VCaP (cell line): ENCODE results near the gene KCNK4.

Experiments used
- H3K27ac ChIP-seq: fragments of 450-650 bp; 2 replicates; pipeline ENCODE4 v1.5.1; 2017
- CTCF ChIP-seq: fragments of 450-650 bp; conservative IDR thresholded peaks from 2 replicates; pipeline ENCODE4 v1.5.1; 2017; ENCODE audit warnings: mild to moderate bottlenecking, moderate library complexity

Gene KCNK4

GRCh38 chr11:64245797-64246620, 45.1 kb upstream of the KCNK4 start:
- no peak for TF ChIP-seq CTCF
- peak overlapping the region; percentile 95 for H3K27ac ChIP-seq

GRCh38 chr11:64246621-64246870, 44.6 kb upstream of the KCNK4 start:
- peak overlapping the region; percentile 95 for H3K27ac ChIP-seq

GRCh38 chr11:64246871-64247728, 44.0 kb upstream of the KCNK4 start, which contains the start of gene PPP1R14B:
TSS of gene PPP1R14B (minus strand) at chr11:64246943. CDS start at chr11:64246673, 270 bp downstream.
- H3K27ac ChIP-seq, result peak within 1 kb of the TSS; percentile 95
- TF ChIP-seq CTCF, result peak; percentile 70

- peak overlapping the region; percentile 95 for H3K27ac ChIP-seq
- no peak for TF ChIP-seq CTCF
Measured at GRCh38 chr11:64247729-64248531, 43.2 kb upstream of the KCNK4 start.

- H3K27ac ChIP-seq, result peak overlapping the region; percentile 95; the same call in 1 of the 2 replicates
- no peak for TF ChIP-seq CTCF
Measured at GRCh38 chr11:64248578-64248977, 42.5 kb upstream of the KCNK4 start.

GRCh38 chr11:64249038-64249437, 42.1 kb upstream of the KCNK4 start:
- peak overlapping the region; percentile 95; the same call in 1 of the 2 replicates for H3K27ac ChIP-seq
- no peak for TF ChIP-seq CTCF

- H3K27ac ChIP-seq, result peak overlapping the region; percentile 89; the same call in 1 of the 2 replicates
- TF ChIP-seq CTCF, result no peak
Measured at GRCh38 chr11:64249563-64250414, 41.3 kb upstream of the KCNK4 start.
